NCI-H2196 (cell line): ENCODE measurements around the gene ANKRD44.

Experiments used
- DNase-seq: peaks from one replicate; lab custom pipeline; 2025; ENCODE audit not compliant: unreplicated experiment; lab: John Stamatoyannopoulos, UW

Gene ANKRD44

DNA sequence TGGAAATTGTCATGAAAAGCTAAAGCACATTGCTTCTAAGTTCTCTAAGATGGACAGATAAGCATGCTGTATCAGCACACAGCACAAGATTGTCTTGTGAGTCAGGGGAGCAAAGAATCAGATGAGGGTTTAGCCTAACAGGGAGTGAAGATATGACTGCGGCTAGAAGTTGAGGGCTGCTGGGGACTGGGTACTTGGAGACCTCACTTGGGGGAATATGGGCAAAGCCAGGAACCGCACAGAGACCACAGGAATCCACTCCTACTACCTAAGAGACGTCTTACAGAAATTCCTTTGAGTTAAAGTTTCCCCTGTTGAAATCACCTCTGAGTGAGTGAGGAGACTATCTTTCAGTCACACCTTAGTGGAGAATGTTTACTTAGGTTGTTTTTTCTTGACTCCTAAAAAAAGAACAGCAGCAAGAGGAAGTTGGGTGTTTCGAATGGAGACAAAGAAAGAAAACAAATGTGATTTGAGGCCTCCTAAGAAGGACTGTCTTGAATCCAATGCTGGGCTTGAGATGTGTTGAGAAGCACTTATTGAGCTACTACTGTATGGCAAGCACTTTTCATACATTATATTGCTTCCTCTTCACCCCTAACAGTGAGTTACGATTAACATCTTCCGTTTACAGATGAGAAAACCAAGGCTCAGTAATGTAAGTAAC, 100.7 kb downstream of the ANKRD44 start:
- no peak for DNase-seq

DNA sequence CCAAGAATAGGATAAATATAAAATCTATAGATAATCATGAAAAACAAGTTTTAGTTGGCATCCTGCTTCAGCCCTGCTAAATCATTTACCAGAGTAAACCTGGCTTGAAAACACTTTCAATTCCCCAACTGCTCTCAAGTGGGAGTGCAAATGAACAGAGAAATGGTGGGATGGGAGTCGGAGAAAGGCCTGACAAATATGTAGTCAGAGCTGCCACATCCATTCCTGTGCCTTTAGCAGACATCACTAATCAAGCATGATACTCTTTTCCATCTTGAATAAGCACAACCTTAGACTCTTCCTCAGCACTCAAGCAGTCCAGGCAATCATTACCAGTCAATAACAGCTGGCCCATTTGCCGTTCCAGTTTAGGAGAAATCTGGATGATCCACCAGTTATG, 101.3 kb downstream of the ANKRD44 start:
- no peak for DNase-seq

DNA sequence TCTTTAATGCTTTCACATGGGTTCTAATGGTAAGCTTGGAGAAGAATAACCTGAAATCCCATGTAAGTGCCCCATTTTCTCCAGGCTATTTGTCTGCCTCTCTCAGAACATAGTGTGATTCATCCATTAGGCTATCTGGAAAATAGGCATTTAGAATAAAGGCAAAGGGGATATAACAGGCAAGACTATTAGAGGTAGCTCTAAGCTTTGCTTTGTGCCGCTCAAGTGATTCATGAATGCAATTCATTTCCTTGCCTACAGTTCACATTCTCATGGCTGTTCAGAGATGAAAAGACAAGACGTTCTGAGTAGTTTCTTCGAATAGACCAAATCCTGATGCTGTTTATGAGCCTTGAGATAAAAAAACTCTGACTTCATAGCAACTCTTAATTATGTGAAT, 101.7 kb downstream of the ANKRD44 start:
- DNase-seq: no peak

DNA sequence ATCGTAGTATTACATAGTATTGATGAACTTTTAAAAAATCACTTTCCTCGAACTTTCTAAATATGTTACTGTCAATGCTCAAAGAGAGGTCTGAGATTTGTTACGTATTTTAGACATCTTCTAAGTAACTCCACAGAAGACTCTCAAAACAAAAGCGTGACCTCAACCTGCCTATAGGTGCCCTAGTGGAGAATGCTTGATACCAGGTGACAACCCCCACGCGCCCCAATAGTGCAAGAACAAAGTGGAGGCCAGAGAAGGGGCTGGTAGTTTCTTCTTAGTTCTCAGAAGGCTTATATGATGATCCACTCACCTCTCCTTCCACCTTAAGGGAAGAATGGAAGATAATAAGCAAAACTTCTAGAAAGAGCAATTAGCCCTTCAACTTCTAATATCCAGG, 102.6 kb downstream of the ANKRD44 start:
- DNase-seq: no peak

DNA sequence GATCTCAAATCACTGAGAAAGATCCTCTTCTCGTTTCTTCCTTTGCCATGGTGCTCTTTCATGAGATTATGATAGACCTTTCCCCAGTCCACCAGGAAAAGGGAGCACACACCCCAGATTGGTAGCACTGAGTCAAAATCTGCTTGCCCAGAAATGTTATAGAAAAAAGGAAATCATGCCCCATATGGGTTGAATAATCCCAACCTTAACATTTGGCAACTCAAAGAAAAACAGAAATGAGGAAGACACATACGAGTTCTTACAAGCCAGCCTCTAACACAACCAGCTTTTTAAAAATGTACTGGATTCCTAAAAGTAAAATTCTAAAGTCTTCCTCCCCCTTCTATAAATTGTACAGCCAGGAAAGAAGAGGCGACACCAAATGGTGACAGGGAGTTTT, 103.0 kb downstream of the ANKRD44 start:
- no peak for DNase-seq

DNA sequence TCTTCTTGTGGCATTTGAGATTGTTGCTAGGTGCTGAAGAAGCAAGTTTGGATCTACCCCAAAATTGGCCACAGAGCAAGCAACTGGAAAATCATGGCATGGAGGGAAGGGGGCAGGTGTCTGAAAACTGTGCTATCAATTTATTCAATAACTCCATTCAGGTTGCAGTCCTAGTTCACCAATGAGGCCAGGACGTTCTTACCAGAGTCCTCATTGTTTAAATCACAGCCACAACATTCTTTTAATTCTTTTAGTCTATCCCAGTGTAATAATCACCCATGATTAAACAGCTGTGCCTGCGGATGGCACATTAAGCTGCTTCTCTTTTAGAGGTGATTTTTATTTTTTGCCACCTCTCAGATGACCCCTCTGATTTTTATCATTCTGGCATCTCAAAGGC, 103.5 kb downstream of the ANKRD44 start:
- no peak for DNase-seq

DNA sequence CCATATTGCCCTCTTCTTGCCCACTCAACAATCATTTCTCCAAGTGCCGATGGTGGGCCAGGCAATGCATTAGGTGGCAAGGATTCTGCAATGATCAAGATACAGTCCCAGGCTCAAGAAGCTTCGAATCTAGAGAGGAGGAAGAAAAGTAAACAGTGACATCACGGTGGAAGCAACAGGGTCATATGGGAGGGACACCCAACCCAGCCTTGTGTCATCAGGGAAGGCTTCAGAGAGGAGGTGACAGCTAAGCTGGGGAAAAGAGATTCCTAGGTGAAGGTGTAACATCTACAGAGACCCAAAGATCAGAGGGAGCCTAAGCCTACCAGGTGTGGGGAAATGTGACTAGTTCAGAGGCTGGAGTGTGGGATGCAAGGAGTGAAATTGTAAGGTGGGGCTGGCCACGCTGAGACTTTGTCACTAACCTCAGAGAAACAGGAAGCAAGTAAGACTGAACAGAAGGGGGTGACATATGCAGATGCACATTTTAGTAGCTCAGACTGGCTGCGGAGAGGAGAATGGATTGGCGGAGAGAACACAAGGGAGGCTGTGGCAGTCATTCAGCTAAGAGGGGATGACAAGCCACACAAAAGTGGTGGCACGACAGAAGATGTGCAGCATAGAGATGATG, 104.9 kb downstream of the ANKRD44 start:
- DNase-seq: no peak

DNA sequence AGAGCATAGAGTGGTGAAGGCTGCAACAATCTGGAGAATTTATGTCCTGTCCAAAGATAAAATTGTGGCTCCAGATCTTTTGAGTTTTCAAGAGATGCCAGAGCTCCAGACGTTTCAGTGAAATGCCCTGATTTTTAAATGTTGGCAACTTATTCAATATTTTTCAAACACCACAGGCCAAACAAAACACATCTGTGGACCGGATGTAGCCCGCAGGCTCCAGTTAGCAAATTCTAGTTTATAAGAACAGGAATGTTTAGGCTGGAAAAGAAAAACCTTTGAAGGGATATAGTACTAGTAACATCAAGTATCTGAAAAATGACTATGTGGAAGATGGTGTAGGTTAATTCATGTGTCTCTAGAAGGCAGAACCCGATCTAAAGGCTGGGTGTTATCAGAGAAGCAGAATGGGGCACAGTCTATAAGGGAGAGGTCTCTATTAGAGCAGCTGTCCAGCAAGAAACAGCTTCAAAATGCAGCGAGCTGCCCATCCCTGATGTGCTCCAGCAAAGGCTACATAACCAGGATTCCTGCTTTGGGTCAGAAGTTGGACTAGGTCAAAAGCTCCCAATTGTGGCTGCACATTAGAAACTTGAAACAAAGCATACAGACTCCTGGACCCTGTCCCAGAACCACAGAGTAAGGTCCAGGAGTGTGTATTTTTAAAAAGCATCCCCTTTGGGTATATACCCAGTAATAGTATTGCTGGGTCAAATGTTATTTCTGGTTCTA, 105.9 kb downstream of the ANKRD44 start:
- no peak for DNase-seq

DNA sequence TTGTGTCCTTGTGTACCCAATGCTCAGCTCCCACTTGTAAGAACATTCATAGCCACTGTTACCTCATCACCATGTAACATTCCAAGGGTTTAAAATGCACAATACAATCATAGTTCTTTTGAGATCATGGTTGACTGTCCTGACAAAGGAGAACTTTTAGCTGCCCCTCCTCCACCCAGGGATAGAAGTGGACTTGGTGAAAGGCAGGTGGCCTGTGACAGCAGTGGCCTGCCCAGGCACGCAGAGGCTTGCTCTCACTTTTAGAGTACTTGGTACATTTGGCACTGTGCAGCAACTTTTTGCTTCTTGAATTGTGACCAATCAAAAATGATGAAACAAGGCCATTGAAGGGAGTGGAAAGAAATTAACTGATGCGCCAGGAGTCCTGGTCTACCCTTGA, 108.7 kb downstream of the ANKRD44 start:
- DNase-seq: peak; percentile 17

DNA sequence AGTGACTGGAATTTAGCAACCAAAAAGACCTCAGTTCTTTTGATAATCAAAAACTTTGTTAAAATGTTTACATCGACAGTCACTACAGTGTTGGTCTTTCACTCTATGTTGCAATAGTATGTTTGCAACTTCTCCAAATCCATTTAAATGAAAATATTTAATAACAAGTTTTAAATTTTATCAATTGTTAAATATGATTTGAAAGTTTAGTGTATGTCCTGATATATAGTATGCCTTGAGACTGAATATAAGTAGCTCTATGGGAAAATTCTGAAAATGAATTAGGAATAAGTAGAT, 109.9 kb downstream of the ANKRD44 start:
- no peak for DNase-seq

DNA sequence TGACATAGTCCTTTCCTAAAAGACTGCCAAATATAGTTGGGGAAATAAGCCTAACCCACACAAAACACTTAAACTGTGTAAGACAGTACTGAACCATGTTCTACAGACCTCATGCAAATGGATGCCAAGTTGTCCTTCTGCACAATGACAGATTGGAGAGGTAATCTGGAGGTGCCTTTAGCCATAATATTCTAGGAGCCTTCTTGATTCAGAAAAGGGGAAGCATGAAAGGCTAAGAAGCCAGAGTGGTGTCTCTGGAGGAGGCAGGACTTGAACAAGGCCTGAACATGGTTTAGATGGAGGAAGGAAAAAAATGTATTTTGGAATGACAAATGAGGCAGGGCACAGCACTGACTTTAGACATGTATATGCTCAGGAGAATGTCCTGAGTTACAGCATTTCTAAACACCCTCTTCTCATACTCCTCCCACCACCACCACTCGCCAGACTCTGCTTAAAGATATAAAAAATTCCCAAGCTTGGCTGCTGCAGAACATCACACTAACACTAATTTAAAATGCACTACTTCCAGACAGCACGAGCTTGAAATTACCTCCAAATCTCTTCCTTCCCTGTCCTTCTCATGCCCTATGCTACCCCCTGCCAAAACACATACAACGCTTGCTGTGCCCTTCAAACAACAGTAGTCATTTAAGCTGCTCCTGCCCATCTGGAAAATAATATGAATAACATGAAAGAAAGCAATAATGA, 110.4 kb downstream of the ANKRD44 start:
- no peak for DNase-seq

DNA sequence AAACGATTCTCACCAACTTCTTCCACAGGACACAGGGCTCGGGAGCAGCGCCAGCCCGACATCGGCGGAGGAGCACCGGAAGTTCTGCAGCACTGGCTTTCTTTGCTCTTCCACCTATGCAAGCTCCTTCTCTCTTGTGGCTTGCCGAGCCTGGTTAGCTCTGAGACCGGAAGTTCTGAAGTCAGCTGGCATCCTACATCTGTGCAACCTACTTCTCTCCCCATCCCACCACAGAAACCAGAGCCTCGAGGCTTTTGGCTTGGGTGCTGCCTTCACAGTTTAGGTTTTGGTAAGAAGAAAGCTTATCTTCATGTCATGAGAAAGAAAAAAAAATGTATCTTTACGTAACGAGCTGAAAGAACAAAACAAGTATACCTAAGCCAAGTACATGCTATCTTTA, 111.7 kb downstream of the ANKRD44 start:
- DNase-seq: no peak

DNA sequence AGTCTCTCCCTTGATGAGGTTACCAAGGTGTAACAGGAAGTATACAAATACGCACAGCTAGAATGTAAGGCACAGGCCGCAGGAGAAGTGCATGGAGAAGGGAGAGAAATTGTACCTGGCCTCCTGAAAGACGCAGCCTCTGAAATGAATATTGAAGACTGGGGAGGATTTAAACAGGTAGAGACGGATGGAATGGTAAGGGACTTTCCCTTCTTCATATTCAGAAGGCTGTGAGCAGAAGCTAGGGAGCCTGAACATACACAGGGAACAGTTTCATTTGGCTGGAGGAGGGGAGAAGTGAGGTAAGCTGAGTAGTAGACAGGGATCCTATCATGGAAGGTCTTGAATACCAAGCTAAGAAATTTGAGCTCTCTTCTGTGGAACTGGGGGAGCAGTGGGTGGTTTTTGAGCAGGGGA, 112.7 kb downstream of the ANKRD44 start:
- DNase-seq: no peak

DNA sequence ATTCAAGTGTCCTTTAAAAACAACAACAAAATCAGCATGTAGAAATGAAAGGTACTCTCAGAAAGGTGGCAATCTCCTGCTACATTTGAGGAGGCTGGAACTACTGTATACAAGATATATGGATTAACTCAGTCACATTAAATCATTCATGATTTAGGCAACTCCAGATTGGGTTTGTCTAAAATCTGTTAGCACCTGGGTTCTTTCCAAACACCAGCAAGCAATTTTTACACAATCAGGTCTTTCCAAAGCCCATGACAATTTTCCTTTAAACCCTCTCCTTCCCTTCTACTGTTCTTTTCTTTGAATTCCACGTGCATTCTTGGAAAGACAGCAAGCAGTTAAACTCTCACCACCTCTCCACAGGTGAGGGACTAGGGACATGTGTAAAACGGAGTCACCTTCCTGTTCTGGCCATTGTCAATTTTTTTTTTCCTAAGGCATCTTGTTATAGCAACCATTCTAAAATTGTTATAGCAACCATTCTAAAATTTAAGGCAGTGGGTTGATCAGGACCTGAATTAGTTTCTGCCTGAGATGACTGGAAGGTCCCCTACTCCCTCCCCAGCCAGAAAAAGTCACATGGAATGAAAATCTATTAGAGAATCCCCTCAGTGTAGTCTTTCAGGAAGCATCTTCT, 113.9 kb downstream of the ANKRD44 start:
- DNase-seq: no peak

DNA sequence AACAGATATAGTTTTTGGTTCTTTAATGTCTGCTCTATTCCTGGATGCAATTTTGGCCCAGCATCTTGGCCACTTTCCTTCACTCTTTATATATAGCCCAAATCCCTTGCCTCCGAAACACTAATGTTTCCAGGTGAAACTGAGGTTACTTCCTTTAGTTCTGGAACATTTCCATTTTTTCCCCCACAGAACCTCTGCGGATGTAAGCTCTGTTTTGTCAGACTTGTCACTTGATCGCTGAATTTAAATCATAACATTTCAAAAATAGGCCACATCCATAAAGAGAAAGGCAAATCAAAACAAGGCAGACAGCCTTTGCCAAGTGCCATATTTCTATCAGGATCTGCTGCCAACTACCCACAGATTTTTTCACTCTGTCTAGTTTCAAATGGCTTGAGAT, 115.1 kb downstream of the ANKRD44 start:
- DNase-seq: no peak

DNA sequence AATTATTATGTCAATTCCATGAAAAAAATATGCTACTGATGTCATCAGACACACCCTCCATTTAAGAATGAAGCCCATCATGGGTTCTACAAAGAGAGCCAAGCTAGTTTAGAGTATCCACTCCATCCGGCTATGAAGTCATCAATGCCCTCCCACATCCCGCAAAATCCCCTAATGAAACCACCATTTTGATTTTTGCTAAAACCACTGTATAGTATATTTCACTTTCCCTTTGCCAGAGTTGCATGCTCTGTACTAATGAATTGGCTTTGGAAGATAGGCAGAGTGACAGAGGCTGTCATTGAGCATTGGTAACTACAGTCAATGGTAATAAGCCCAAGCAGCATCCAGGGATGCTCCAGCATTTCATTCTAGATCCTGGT, 118.6 kb downstream of the ANKRD44 start:
- DNase-seq: no peak

DNA sequence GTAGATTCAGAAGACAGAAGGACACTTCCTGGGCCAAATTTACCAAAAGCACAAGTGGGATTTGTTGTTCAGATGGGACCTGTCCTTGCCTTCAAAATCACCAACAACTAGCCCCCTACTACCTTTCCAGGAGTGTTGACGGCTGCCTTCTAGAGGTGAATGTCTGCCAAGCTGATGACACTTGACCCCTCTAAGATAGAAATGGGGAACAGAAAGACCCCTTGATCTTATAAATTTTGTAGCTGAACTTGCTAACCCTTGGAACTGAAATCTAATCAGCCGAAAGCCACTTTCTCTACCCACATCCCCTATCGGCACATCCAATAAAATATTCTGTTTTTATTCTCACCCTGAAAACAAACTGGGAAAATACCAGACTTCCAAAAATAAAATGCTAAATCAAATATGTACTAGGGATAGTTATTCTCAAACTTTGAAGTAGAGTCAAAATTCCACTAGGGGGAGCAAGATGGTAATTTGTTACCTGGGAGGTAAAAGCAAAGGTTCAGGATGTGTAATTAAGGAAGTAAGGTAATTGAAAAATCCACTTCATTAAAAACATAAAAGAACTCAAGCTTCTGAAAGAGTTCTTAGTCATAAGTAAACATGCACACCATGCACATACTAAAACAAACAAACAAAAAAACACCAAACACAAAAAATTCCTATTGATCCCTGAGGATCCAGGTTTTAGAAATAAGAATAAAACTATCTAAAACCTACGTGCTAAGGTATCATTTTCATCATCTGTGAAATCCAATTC, 119.2 kb downstream of the ANKRD44 start:
- DNase-seq: peak; percentile 82

DNA sequence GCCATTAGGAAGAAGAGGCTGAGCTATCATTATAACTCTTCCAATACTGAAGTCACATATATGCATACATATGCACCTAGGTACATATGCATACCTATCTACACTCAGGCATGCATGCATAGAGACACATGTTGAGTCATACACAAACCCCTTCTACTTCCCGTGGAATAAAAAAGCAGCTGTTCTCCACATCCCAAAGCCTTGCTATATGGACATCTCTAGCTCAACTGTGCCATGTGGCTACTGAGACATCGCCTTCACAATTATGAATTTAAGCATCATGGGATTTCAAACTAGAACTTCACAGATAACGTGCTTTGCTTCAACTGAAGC, 120.5 kb downstream of the ANKRD44 start:
- no peak for DNase-seq

DNA sequence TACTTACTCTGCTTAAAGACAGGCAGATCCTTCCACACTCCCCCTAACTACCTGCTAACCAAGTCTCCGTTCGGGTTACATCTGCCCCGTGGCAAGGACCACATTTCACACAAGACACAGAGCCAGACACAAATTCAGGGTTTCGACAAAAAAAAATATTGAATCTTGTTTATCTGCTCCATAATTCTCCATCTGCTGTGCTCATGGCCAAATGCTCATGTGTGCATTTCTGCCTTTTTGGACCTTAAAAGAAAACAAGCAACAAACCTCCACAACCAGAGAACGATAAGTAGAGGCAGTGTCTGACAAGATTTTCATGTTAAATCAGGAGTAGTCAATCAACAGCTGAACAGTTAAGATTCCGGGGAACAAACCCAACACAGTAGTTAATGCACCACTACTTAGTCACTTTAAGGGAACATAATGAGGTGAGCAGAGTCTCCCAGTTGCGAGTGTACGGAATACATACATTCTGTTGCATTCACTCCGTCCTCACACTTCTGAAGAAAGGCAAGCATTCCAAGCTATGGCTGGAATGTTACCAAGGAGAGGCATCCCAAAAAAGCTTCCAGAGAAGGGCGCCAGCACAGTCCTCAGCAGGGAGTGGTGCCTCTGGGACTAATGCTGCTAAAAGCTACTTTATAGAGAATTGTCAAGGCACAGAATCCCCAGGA, 121.0 kb downstream of the ANKRD44 start:
- no peak for DNase-seq

DNA sequence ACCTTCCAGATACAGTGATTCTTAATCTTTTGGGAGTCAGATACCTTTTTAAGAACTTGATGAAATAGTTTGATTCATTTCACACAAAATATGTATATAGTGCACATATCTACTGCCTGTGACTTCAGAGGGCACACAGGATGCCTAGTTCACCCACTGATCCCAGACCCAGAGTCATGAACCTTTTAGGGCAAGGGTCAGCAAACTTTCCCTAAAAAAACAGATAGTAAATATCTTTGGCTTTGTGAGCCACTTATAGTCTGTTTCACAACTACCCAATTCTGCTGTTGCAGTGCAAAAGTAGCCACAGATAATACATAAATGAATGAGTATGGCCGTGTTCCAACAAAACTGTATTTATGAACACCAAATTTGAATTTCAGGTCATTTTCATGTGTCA, 124.9 kb downstream of the ANKRD44 start:
- no peak for DNase-seq
